Fibroblast of lung (primary cell): Measurements from ENCODE around the gene APOL3. TPM values are rescaled to one million over a fixed set of nuclear protein-coding genes. Genes with fewer than 3 reads are reported as not detected.

Experiments
- DNase-seq, 2 donors: peaks; one replicate each; pipeline versions ENCODE4 v3.0.0 to v3.0.0-alpha.2; 2010; ENCODE audit warnings: low read depth in 2 of 2
- H2AFZ ChIP-seq: 2 replicates; pipeline ENCODE4 v1.5.1; 2012; ENCODE audit warnings: low read length, control low read depth, inconsistent platforms
- H3K27ac ChIP-seq: 2 replicates; pipeline ENCODE4 v1.5.1; 2011; ENCODE audit warnings: low read length, control low read depth; ENCODE audit not compliant: insufficient read depth
- H3K27me3 ChIP-seq: 2 replicates; pipeline ENCODE4 v1.5.1; 2011; ENCODE audit warnings: mild to moderate bottlenecking, low read length; ENCODE audit not compliant: control insufficient read depth, insufficient read depth
- H3K36me3 ChIP-seq: 2 replicates; pipeline ENCODE4 v1.5.1; 2011; ENCODE audit warnings: low read length; ENCODE audit not compliant: control insufficient read depth, insufficient read depth
- H3K4me1 ChIP-seq: 2 replicates; pipeline ENCODE4 v1.5.1; 2011; ENCODE audit warnings: low read length; ENCODE audit not compliant: control insufficient read depth, insufficient read depth; ENCODE audit errors: extremely low read depth
- H3K4me2 ChIP-seq: 2 replicates; pipeline ENCODE4 v1.5.1; 2011; ENCODE audit warnings: low read length, control low read depth; ENCODE audit not compliant: insufficient read depth; ENCODE audit errors: extremely low read depth
- H3K4me3 ChIP-seq, 4 experiments: fragments of 200-600 bp in 1 of 4; sonication (generic) in 1 of 4; replicated peaks in 1 of 4; 2 replicates each; pipeline ENCODE4 v1.5.1; 2011 to 2016; ENCODE audit warnings: low read length in 4 of 4, low read depth in 3 of 4, mild to moderate bottlenecking in 3 of 4, control low read depth in 2 of 4, inconsistent platforms in 1 of 4, mixed read lengths in 1 of 4; ENCODE audit not compliant: insufficient read depth in 1 of 4; ENCODE audit errors: control extremely low read depth in 1 of 4
- H3K79me2 ChIP-seq: 2 replicates; pipeline ENCODE4 v1.5.1; 2012; ENCODE audit warnings: mild to moderate bottlenecking, low read length, inconsistent platforms; ENCODE audit not compliant: control insufficient read depth, insufficient read depth
- H3K9ac ChIP-seq: 2 replicates; pipeline ENCODE4 v1.5.1; 2011; ENCODE audit warnings: mild to moderate bottlenecking, low read length, control low read depth; ENCODE audit not compliant: insufficient read depth
- H3K9me3 ChIP-seq: 2 replicates; pipeline ENCODE4 v1.5.1; 2012; ENCODE audit warnings: low read depth, low read length; ENCODE audit not compliant: control insufficient read depth, insufficient read depth
- H4K20me1 ChIP-seq: 2 replicates; pipeline ENCODE4 v1.5.1; 2011; ENCODE audit warnings: low read length; ENCODE audit not compliant: control insufficient read depth, insufficient read depth; ENCODE audit errors: extremely low read depth
- CTCF ChIP-seq, 2 donors: IDR thresholded peaks in 1 of 2; conservative IDR thresholded peaks in 1 of 2; 1 replicate in 1 of 2; 2 replicates in 1 of 2; pipeline ENCODE4 v1.5.1; 2011 to 2012; ENCODE audit warnings: low read length in 2 of 2, control low read depth in 1 of 2, inconsistent platforms in 1 of 2, low read depth in 1 of 2, mild to moderate bottlenecking in 1 of 2
- EZH2 ChIP-seq: IDR thresholded peaks from 2 replicates; pipeline ENCODE4 v1.5.1; 2012; ENCODE audit warnings: low read length, control low read depth, mild to moderate bottlenecking; ENCODE audit errors: missing control alignments
- polyA plus RNA-seq, 2 donors: library from polyadenylated mRNA; depleted of rRNA in 1 of 2; stranded (reverse) in 1 of 2; unstranded in 1 of 2; fragments of >200 nt; gene quantifications; 2 replicates each; pipeline ENCODE4 v1.2.1, GENCODE V29; 2011 to 2012; ENCODE audit warnings: missing spikeins in 1 of 2
- total RNA-seq: library from RNA; depleted of rRNA; stranded (reverse); fragments of >200 nt; gene quantifications from 2 replicates; pipeline ENCODE4 v1.2.1, GENCODE V29; 2014

APOL3 gene
- total and polyA plus RNA-seq, 2 donors (not counting 1 experiment from before 2014, with no cell fraction given), result 22.5 to 42.3 TPM

- H3K4me3 ChIP-seq, result no peak overlapping the region
- H2AFZ ChIP-seq, result no peak overlapping the region
- H3K36me3 ChIP-seq, result no peaks in the 10 kb centered on the region
- peaks cover 20% of the 10 kb centered on the region for H3K27me3 ChIP-seq
- no peaks in the 10 kb centered on the region for H3K79me2 ChIP-seq
- DNase-seq, result no peak
- H3K9ac ChIP-seq, result no peak overlapping the region
- H3K9me3 ChIP-seq, result no peaks in the 10 kb centered on the region
- TF ChIP-seq CTCF (conservative IDR thresholded peaks at IDR 0.05 in 1 of 2, IDR thresholded peaks at IDR 0.05 in 1 of 2; ENCODE audit: low read depth in 1 of 2, low read length in 2 of 2) (no peak), EZH2 (no peak)
- H3K4me2 ChIP-seq, result no peak overlapping the region
- H4K20me1 ChIP-seq, result no peaks in the 10 kb centered on the region
- H3K27ac ChIP-seq, result no peak overlapping the region
- H3K4me1 ChIP-seq, result peaks cover 4% of the 10 kb centered on the region
Measured at GRCh38 chr22:36131907-36132306, 28.6 kb downstream of the APOL3 start.

DNA sequence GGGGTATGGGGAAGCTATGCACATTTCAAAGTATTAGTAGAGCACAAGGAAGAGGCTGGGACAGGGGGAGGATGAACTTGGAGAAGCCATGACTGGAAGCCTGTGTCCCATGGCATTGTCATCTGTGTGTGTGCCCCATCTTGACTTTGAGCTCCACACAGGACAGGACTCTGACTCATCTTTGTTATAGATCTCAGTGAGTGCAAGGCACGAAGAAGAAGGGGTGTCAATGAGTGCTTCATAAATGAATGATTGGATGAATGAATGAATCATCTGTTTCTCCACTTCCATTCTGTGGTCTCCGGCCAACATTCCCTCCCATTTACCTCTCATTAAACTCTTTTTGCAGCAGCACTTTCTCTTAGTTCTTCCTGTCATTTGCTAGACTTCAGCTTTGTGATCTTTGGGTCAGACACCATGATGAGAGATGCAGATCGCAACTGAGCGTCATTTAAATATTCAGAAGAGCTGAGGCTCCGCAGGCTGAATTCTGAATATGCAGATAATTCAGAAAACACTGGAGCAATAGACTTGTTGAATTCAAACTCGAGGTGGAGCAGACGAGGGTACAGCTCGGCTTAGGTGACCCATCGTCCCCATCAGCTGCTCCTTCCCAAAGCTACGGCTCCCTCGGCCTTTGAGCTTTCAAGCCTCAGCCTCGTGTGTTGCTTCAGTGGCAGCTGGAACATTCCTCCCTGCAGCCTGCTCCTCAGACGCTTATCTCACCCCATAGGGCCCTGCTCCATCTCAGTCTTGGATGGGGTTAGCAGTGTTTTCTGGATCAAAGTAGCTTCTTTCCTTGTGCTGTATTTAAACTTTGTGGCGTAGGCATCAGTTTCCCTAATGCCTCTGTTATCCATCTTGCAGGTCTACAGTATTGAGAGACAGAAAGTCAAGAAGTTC, 30.8 kb downstream of the APOL3 start:
- TF ChIP-seq CTCF (conservative IDR thresholded peaks at IDR 0.05 in 1 of 2, IDR thresholded peaks at IDR 0.05 in 1 of 2; ENCODE audit: low read depth in 1 of 2, low read length in 2 of 2), result no peak
- TF ChIP-seq EZH2, result no peak
- peak; percentile 12 to 19 for DNase-seq
- Histone ChIP-seq H3K9ac (no peak overlapping the region), H3K4me1 (no peaks in the 10 kb centered on the region), H3K27me3 (peaks cover 20% of the 10 kb centered on the region), H3K4me3 (no peak overlapping the region), H2AFZ (no peak overlapping the region), H4K20me1 (no peaks in the 10 kb centered on the region), H3K4me2 (no peak overlapping the region), H3K36me3 (no peaks in the 10 kb centered on the region), H3K9me3 (no peaks in the 10 kb centered on the region), H3K27ac (no peak overlapping the region), H3K79me2 (no peaks in the 10 kb centered on the region)

GRCh38 chr22:36129071-36129470, 31.5 kb downstream of the APOL3 start:
- DNase-seq, result no peak
- Histone ChIP-seq H4K20me1 (no peaks in the 10 kb centered on the region), H3K79me2 (no peaks in the 10 kb centered on the region), H3K27me3 (peaks cover 20% of the 10 kb centered on the region), H3K9me3 (no peaks in the 10 kb centered on the region), H3K4me3 (no peak overlapping the region), H3K4me2 (no peak overlapping the region), H3K27ac (no peak overlapping the region), H3K9ac (no peak overlapping the region), H3K4me1 (no peaks in the 10 kb centered on the region), H2AFZ (no peak overlapping the region), H3K36me3 (no peaks in the 10 kb centered on the region)
- TF ChIP-seq EZH2 (no peak), CTCF (conservative IDR thresholded peaks at IDR 0.05 in 1 of 2, IDR thresholded peaks at IDR 0.05 in 1 of 2; ENCODE audit: low read depth in 1 of 2, low read length in 2 of 2) (no peak)
